Breast epithelium (tissue), 4 donors: Measurements from ENCODE around the gene SYTL3. TPM values are rescaled to one million over a fixed set of nuclear protein-coding genes. Genes with fewer than 3 reads are reported as not detected.
"Not testable (repeated sequence)": the region's sequence is repeated elsewhere in the genome, so short reads cannot be mapped to it uniquely, and the experiment has no call there.

Experiments used
- DNase-seq, 2 donors: peaks; one replicate each; pipeline ENCODE4 v3.0.0-alpha.2; 2019; ENCODE audit warnings: low spot score in 2 of 2
- H3K27ac ChIP-seq, 2 donors: fragments of 200-600 bp; sonication (generic) in 1 of 2; one replicate each; pipeline ENCODE4 v1.5.1; 2016 to 2019; ENCODE audit warnings: mild to moderate bottlenecking in 1 of 2
- H3K27me3 ChIP-seq, 2 donors: fragments of 200-600 bp; sonication (generic) in 1 of 2; one replicate each; pipeline versions ENCODE4 v1.5.1 to v1.6.0; 2017 to 2019; ENCODE audit warnings: control low read depth in 1 of 2, mild to moderate bottlenecking in 1 of 2
- H3K36me3 ChIP-seq: fragments of 200-600 bp; one replicate; pipeline ENCODE4 v1.5.1; 2019
- H3K4me1 ChIP-seq, 2 donors: fragments of 200-600 bp; sonication (generic); one replicate each; pipeline ENCODE4 v1.5.1; 2016 to 2019; ENCODE audit warnings: control low read depth in 1 of 2
- H3K4me3 ChIP-seq, 3 donors: fragments of 200-600 bp; sonication (generic); 1 replicate in 2 of 3; 2 replicates in 1 of 3; pipeline ENCODE4 v1.5.1; 2016 to 2019; ENCODE audit warnings: mild to moderate bottlenecking in 3 of 3, moderate library complexity in 2 of 3
- H3K9me3 ChIP-seq, 2 donors: fragments of 200-600 bp; sonication (generic) in 1 of 2; one replicate each; pipeline ENCODE4 v1.5.1; 2016 to 2019; ENCODE audit warnings: control low read depth in 1 of 2
- POLR2A ChIP-seq: fragments of 450-650 bp; IDR thresholded peaks from one replicate; pipeline ENCODE4 v1.6.1; 2016; ENCODE audit warnings: antibody characterized with exemption, mild to moderate bottlenecking, moderate library complexity
- POLR2AphosphoS5 ChIP-seq, 3 donors: sonication (generic); formaldehyde crosslinking; IDR thresholded peaks; one replicate each; pipeline ENCODE4 v1.6.1; 2017; ENCODE audit warnings: antibody characterized with exemption in 3 of 3
- intact Hi-C: fragments of 100-400 bp; cut with DNase I; formaldehyde crosslinking; loops from one replicate; pipeline ENCODE4 v1.15.1; 2023; ENCODE audit warnings: low total_unique reads
- total RNA-seq, 3 donors: library from RNA; depleted of rRNA; stranded (reverse); fragments of >200 nt; gene quantifications; one replicate each; pipeline ENCODE4 v1.1.0, GENCODE V29; 2016
- TF ChIP-seq, protein P1 (sequence below), 3 donors: fragments of 450-650 bp; IDR thresholded peaks; one replicate each; pipeline ENCODE4 v1.5.1; 2016 to 2017; ENCODE audit warnings: antibody characterized with exemption in 3 of 3, mild to moderate bottlenecking in 3 of 3, moderate library complexity in 3 of 3

SYTL3 gene
- total RNA-seq, 3 donors from 2014 or later = 5.2 to 8.0 (median 7.5) TPM

- no peak overlapping the region for H3K4me3 ChIP-seq
- H3K27me3 ChIP-seq = no peaks in the 10 kb centered on the region
- no peak for TF ChIP-seq POLR2A
- TF ChIP-seq, protein P1, sequence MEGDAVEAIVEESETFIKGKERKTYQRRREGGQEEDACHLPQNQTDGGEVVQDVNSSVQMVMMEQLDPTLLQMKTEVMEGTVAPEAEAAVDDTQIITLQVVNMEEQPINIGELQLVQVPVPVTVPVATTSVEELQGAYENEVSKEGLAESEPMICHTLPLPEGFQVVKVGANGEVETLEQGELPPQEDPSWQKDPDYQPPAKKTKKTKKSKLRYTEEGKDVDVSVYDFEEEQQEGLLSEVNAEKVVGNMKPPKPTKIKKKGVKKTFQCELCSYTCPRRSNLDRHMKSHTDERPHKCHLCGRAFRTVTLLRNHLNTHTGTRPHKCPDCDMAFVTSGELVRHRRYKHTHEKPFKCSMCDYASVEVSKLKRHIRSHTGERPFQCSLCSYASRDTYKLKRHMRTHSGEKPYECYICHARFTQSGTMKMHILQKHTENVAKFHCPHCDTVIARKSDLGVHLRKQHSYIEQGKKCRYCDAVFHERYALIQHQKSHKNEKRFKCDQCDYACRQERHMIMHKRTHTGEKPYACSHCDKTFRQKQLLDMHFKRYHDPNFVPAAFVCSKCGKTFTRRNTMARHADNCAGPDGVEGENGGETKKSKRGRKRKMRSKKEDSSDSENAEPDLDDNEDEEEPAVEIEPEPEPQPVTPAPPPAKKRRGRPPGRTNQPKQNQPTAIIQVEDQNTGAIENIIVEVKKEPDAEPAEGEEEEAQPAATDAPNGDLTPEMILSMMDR (IDR thresholded peaks at IDR 0.05) = no peak
- TF ChIP-seq POLR2AphosphoS5 (IDR thresholded peaks at IDR 0.05) = no peak
- no peaks in the 10 kb centered on the region for H3K4me1 ChIP-seq
- DNase-seq = no peak
- H3K36me3 ChIP-seq = no peaks in the 10 kb centered on the region
- no peaks in the 10 kb centered on the region for H3K9me3 ChIP-seq
- no peak overlapping the region for H3K27ac ChIP-seq
- intact Hi-C loops = loop anchor here (5.0 to 10.0 kb wide), 2 partner anchors 388 to 956 kb away; no protein-coding TSS in a partner anchor
These were observed 39.4 kb upstream of the SYTL3 start for GRCh38 chr6:158610319-158610968.

DNA sequence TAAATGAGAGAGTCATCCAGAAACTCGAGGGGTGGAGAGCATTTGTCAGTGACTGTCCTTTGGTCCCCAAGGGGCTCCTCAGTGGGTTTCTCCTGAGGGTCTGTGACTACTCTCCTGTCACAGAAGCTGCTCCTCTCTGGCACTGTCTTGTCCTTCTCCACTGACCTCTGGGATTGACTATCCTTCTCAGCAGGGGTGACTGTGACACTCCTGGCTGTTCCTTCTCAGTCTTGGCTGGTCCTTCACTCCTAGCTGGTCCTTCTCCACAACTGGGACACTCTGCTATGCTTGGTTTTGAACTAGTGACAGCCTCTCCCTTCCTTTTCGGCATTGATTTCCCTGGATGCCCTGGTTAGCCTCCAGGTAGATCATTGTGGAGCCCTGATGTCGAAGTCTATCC lies 38.8 kb upstream of the SYTL3 start:
- TF ChIP-seq POLR2A (no peak), POLR2AphosphoS5 (IDR thresholded peaks at IDR 0.05) (no peak)
- TF ChIP-seq, protein P1 (IDR thresholded peaks at IDR 0.05) = no peak
- Histone ChIP-seq H3K27me3 (no peaks in the 10 kb centered on the region), H3K9me3 (no peaks in the 10 kb centered on the region), H3K36me3 (no peaks in the 10 kb centered on the region), H3K4me3 (no peak overlapping the region), H3K27ac (no peak overlapping the region), H3K4me1 (no peaks in the 10 kb centered on the region)
- no peak for DNase-seq
- intact Hi-C loops = loop anchor here (5.0 to 10.0 kb wide), 2 partner anchors 389 to 956 kb away; no protein-coding TSS in a partner anchor

DNA sequence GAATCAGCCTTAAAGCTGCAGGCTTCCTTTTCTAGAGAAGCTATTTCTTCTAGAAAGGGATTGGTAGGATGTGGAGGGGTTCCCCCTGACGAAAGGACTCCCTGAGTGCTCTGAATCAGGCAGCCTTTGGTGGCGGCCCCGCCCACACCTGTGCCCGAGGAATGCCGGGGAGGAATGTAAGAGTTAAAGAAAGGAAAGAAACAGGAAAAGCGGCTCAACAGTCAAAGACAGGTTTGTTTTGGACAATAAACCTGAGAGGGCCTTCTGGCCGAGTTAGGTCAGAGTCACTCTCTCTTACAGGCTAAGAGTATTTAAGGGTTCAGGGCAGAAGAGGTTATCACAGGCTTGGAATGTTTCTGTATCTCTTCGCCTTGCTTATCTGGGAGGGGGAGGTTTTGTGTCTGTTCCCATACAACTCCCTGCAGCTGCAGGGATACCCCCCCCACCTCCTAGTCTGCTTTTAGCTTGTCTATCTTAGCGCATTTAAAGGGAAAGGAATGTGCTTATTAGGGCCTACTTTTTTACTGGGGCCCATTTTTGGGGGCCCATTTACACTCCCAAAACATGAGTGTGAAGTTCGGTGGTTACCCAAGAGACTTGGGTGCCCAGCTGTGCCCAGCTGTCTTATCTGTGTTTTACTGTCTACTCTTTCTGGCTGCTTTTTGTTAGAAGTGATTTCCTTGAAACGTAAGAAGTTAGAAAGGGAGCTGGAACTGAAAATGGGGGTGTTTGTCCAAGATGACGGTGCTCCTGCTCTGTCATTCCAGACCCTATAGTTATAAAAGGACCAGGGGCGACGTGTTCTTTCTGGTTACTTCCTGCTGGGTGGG lies 38.1 kb upstream of the SYTL3 start:
- Histone ChIP-seq H3K27me3 (no peaks in the 10 kb centered on the region), H3K27ac (no peak overlapping the region), H3K4me3 (no peak overlapping the region), H3K9me3 (no peaks in the 10 kb centered on the region), H3K4me1 (no peaks in the 10 kb centered on the region), H3K36me3 (no peaks in the 10 kb centered on the region)
- DNase-seq = no peak
- no peak for TF ChIP-seq POLR2AphosphoS5 (IDR thresholded peaks at IDR 0.05)
- TF ChIP-seq, protein P1 (IDR thresholded peaks at IDR 0.05) = no peak
- TF ChIP-seq POLR2A = no peak
- intact Hi-C loops = loop anchor here (5.0 to 10.0 kb wide), 2 partner anchors 389 to 957 kb away; no protein-coding TSS in a partner anchor

- H3K36me3 ChIP-seq, H3K9me3 ChIP-seq, H3K27me3 ChIP-seq, H3K27ac ChIP-seq, H3K4me1 ChIP-seq, DNase-seq, H3K4me3 ChIP-seq: not testable (repeated sequence)
- intact Hi-C loops = loop anchor here (5.0 to 10.0 kb wide), 2 partner anchors 392 to 960 kb away; no protein-coding TSS in a partner anchor
These were observed 35.2 kb upstream of the SYTL3 start for GRCh38 chr6:158614606-158615005.

GRCh38 chr6:158618289-158618688 lies 31.6 kb upstream of the SYTL3 start:
- intact Hi-C loops = loop anchor here (10.0 kb wide), 1 partner anchor 963 kb away; no protein-coding TSS in a partner anchor
- DNase-seq, H3K27me3 ChIP-seq, H3K4me3 ChIP-seq, H3K9me3 ChIP-seq, H3K4me1 ChIP-seq, H3K36me3 ChIP-seq, H3K27ac ChIP-seq: not testable (repeated sequence)
